ENCODE measurements around the gene CISH.

Gene CISH

DNA sequence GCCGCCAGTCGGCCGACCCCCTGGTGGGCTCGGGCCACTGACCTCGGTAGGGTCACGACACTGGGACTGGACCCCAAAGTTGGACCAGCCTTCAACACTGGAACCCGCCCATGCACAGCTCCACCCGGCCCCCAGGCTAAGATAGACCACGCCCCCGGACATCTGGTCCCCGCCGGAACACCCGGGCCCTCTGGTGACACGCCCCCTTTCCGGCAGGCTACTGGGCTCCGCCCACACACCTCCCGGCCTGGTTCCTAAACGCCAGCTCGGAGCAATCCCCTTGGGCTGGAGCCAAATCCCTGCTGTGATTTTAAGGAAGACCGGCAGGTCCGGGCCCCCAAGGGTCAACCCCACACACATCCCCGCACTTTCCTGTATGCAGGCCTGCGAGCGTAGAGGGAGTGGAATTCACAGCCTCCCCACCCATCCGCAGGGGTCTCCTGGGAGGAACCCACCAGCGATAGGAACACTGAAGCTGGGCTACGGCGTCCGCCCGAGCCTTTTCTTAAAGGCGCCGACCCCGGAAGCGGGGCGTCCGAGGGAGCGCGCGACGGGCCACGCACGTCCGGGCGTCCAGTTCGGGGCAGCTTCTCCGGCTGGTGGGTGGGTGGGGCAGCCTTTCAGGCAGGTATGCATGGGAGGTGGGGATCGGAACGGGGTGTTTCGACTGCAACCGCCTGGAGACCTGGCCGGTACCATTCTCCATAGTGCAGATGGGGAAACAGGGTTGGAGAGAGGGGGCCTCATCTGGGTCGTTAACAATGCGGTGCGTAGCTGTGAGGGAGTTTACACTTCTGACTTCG lies 42.4 kb downstream of the CISH start, which contains the start of gene HEMK1:
TSS of gene HEMK1 (plus strand) at position 576 of the 803 bp plus-strand sequence. CDS start 1,583 bp downstream, outside the sequence.
- DNase-seq = peak; percentile 91

- peak; percentile 77 for DNase-seq
These were observed 44.0 kb downstream of the CISH start, which contains the start of gene C3orf18 for GRCh38 chr3:50567386-50568167. C3orf18 (minus strand) TSS chr3:50567747; CDS start chr3:50565699, 2,048 bp downstream.

DNA sequence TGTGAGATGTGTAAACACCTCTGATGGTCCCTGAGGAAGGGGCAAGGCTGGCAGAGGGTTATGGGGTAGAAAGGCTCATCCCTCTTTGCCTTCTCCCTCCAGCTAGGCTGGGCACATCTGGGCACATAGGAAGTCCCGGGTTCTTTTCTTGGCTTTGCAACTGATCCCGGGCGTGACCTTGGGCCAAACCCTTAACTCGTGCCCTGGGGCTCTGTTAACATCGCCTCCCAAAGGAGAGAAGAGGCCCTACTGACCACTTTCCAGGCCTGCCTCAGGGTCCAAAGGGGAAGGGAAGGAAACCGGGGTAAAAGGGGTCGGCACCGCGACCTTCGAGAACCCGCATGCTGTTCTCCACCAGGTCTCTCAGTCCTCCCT lies 44.6 kb downstream of the CISH start:
- no peak for DNase-seq

GRCh38 chr3:50564321-50564720 lies 47.3 kb downstream of the CISH start:
- DNase-seq = no peak

- DNase-seq = no peak
These were observed 47.7 kb downstream of the CISH start for GRCh38 chr3:50563867-50564266.

- no peak for DNase-seq
These were observed 48.7 kb downstream of the CISH start for GRCh38 chr3:50562861-50563260.

DNA sequence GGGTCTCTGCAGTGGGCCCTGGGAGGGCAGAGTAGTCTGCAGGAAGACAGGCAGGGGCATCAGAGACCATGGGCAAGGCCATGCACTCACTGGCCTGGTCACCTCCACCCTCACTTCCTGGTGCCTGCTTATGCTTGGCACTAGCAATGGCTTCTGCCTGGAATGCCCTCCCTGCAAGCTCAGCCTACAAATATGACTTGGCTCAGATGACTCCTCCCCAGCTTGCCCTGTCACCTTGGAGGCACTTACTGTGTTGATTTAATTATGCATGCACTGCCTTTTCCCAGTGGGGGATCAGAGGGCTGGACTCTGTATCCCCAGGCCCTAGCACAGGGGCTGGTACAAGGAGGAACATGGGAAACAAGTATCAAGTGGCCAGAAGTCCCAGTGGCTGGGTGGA lies 51.9 kb downstream of the CISH start:
- no peak for DNase-seq

GRCh38 chr3:50557915-50558314 lies 53.7 kb downstream of the CISH start:
- no peak for DNase-seq

- no peak for DNase-seq
These were observed 54.5 kb downstream of the CISH start for GRCh38 chr3:50557106-50557505.
